Gastroesophageal sphincter (tissue), 4 donors: ENCODE data around the gene PIK3R4. TPM values are rescaled to one million over a fixed set of nuclear protein-coding genes. Genes with fewer than 3 reads are reported as not detected.
A peak's percentile ranks its signal among the peaks of the same experiment; 100 is the strongest.

Source experiments
- ATAC-seq: fragments of 150-250 bp; one replicate; pipeline ENCODE4 v1.9.1; 2016; ENCODE audit warnings: mild to moderate bottlenecking, moderate library complexity
- H3K27ac ChIP-seq, 4 donors: fragments of 200-600 bp; sonication (generic) in 3 of 4; 1 replicate in 3 of 4; 2 replicates in 1 of 4; pipeline ENCODE4 v1.5.1; 2016 to 2019
- H3K27me3 ChIP-seq: fragments of 200-600 bp; sonication (generic); one replicate; pipeline ENCODE4 v1.5.1; 2019
- H3K36me3 ChIP-seq, 2 donors: fragments of 200-600 bp; sonication (generic); one replicate each; pipeline ENCODE4 v1.5.1; 2019; ENCODE audit warnings: control low read depth in 1 of 2
- H3K4me1 ChIP-seq, 3 donors: fragments of 200-600 bp; sonication (generic); 1 replicate in 2 of 3; 2 replicates in 1 of 3; pipeline ENCODE4 v1.5.1; 2016 to 2019; ENCODE audit warnings: control low read depth in 2 of 3
- H3K4me3 ChIP-seq, 2 donors: fragments of 200-600 bp; sonication (generic); one replicate each; pipeline ENCODE4 v1.5.1; 2019; ENCODE audit warnings: mild to moderate bottlenecking in 1 of 2, moderate library complexity in 1 of 2
- H3K9me3 ChIP-seq, 3 donors: fragments of 200-600 bp; sonication (generic); one replicate each; pipeline ENCODE4 v1.5.1; 2017 to 2019; ENCODE audit warnings: control low read depth in 2 of 3
- EP300 ChIP-seq: sonication (generic); formaldehyde crosslinking; IDR thresholded peaks from one replicate; pipeline ENCODE4 v1.6.1; 2017; ENCODE audit warnings: antibody characterized with exemption, mild to moderate bottlenecking
- POLR2A ChIP-seq, 2 donors: fragments of 450-650 bp; IDR thresholded peaks; one replicate each; pipeline ENCODE4 v1.6.1; 2017; ENCODE audit warnings: antibody characterized with exemption in 2 of 2, mild to moderate bottlenecking in 2 of 2, moderate library complexity in 1 of 2
- POLR2AphosphoS5 ChIP-seq: sonication (generic); formaldehyde crosslinking; IDR thresholded peaks from one replicate; pipeline ENCODE4 v1.6.1; 2017; ENCODE audit warnings: antibody characterized with exemption
- WGBS, 2 donors: methylation state at CpG; one replicate each; pipeline ENCODE4 v1.1.5; 2018; ENCODE audit warnings: low coverage in 1 of 2; 5-methylcytosine and 5-hydroxymethylcytosine counted together
- total RNA-seq, 4 donors: library from RNA; depleted of rRNA; stranded (reverse); fragments of >200 nt; gene quantifications; one replicate each; pipeline ENCODE4 v1.1.0, GENCODE V29; 2016
- TF ChIP-seq, protein P1 (sequence below), 4 experiments: fragments of 200-600 bp in 2 of 4; fragments of 450-650 bp in 2 of 4; sonication (generic) in 1 of 4; IDR thresholded peaks; one replicate each; pipeline ENCODE4 v1.5.1; 2017 to 2019; ENCODE audit warnings: antibody characterized with exemption in 4 of 4, mild to moderate bottlenecking in 2 of 4, moderate library complexity in 2 of 4

PIK3R4 gene
- total RNA-seq = 10 to 100 TPM; 28.0 to 40.2 (median 34.8) TPM

DNA sequence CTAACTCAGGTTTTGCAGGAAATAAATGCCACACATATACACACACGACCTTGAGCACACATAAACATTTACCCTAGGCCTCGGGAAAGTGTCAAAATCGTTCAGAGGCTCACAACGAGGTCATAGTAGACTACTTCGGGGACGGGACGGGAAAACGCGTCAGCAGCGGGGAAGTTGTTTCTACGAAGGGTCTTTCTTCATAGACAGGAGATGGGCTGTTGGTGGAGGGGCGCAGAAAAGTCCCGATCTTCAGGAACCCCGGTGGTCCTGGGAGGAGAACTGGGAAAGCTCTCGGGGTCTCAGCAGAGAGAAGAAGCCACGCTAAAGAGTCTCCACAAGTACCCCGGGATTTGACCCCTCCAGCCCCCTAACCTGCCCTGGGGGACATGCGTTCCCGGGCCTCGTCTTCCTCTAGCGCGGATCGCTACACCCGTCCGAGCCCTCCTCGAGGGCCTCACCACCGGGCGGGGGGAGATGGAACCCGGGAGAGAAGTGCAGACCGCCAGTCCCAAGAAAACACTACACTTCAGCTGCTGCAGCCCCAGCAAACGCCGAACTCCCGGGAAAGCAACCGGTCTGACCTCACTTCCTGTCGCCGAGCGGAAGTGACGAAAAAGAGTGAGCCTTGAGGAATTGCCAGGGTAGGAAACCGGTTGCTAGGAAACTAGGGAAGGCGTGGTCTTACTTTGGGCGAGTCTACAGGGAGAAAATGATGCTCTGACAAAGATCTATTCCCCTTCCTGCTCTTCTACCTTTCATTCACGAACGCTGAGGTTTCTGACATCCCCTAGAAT lies at the start of gene PIK3R4:
TSS of gene PIK3R4 (minus strand) at position 584 of the 794 bp plus-strand sequence. CDS start 1,611 bp downstream, outside the sequence.
- Histone ChIP-seq H3K27ac (peak within 1 kb of the TSS; percentile 82 to 90 (median 87)), H3K27me3 (no peaks in the 10 kb centered on the region), H3K4me1 (peaks cover 5 to 69% (median 19%) of the 10 kb centered on the region in 3 donors), H3K4me3 (peak within 1 kb of the TSS; percentile 73 to 96), H3K9me3 (no peaks in the 10 kb centered on the region), H3K36me3 (peaks cover 0 to 27% of the 10 kb centered on the region in 2 donors)
- 0% methylated on average over 10 to 12 of the region's 43 CpGs for WGBS, 2 donors
- TF ChIP-seq, protein P1, sequence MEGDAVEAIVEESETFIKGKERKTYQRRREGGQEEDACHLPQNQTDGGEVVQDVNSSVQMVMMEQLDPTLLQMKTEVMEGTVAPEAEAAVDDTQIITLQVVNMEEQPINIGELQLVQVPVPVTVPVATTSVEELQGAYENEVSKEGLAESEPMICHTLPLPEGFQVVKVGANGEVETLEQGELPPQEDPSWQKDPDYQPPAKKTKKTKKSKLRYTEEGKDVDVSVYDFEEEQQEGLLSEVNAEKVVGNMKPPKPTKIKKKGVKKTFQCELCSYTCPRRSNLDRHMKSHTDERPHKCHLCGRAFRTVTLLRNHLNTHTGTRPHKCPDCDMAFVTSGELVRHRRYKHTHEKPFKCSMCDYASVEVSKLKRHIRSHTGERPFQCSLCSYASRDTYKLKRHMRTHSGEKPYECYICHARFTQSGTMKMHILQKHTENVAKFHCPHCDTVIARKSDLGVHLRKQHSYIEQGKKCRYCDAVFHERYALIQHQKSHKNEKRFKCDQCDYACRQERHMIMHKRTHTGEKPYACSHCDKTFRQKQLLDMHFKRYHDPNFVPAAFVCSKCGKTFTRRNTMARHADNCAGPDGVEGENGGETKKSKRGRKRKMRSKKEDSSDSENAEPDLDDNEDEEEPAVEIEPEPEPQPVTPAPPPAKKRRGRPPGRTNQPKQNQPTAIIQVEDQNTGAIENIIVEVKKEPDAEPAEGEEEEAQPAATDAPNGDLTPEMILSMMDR (IDR thresholded peaks at IDR 0.05) = no peak
- TF ChIP-seq POLR2AphosphoS5 = peak; percentile 87
- peak; percentile 39 to 65 for TF ChIP-seq POLR2A (IDR thresholded peaks at IDR 0.05)
- ATAC-seq = peak; percentile 98

DNA sequence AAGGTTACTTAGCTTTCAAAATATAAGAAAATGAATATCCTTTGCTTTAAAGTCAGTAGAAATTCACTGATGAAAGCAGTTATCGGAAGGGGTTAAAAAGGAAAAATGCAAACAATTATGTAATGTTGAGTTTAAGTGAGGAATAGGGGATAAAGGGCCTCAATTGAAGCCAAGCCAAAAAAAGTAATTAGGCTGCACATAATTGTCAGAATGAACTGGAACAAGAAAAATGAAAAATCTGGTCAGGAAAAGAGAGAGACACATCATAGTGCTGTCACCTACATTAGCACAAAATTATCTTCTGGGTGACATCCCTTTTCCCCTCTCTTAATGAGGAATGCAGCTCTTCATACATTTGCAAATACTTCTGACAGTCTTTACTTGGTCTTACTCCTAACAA lies 48.8 kb upstream of the PIK3R4 start:
- TF ChIP-seq POLR2AphosphoS5 = no peak
- TF ChIP-seq, protein P1 (IDR thresholded peaks at IDR 0.05) = no peak
- TF ChIP-seq POLR2A (IDR thresholded peaks at IDR 0.05) = no peak
- no peak for TF ChIP-seq EP300
- 50 to 90% methylated on average over 1 of the region's 1 CpG for WGBS, 2 donors

DNA sequence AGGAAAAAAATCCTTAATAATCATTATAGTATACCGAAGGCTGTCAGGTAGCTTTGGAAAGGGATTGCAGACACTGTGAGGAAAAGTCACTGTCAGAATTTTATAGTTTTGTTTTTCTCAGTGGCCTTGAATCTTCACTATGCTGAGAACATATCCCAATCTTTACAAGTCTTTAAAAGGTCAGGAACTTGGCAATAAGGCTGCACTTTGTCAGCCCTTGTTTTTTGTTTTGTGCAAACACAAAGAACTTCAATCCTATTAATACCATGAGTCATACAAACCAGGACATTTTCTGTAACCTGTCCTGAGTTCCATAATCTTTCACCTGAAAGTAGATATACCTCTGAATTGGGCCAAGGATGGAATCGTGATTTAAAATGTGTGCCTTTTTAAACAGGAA lies 45.6 kb upstream of the PIK3R4 start:
- no peak for ATAC-seq
- no peaks in the 10 kb centered on the region for H3K27me3 ChIP-seq
- TF ChIP-seq POLR2AphosphoS5 (no peak), EP300 (no peak), POLR2A (IDR thresholded peaks at IDR 0.05) (no peak)
- TF ChIP-seq, protein P1 (IDR thresholded peaks at IDR 0.05) = no peak
- WGBS, 2 donors = 66 to 93% methylated on average over 2 of the region's 2 CpGs
- no peaks in the 10 kb centered on the region for H3K4me1 ChIP-seq
- no peak overlapping the region for H3K4me3 ChIP-seq
- H3K36me3 ChIP-seq = no peaks in the 10 kb centered on the region
- H3K9me3 ChIP-seq = no peaks in the 10 kb centered on the region
- H3K27ac ChIP-seq = no peak overlapping the region

More for the DNA sequence above, 48.8 kb upstream of the PIK3R4 start:
- Histone ChIP-seq H3K27me3 (no peaks in the 10 kb centered on the region), H3K27ac (no peak overlapping the region), H3K9me3 (no peaks in the 10 kb centered on the region), H3K4me1 (no peaks in the 10 kb centered on the region), H3K36me3 (no peaks in the 10 kb centered on the region), H3K4me3 (no peak overlapping the region)
- ATAC-seq = no peak

DNA sequence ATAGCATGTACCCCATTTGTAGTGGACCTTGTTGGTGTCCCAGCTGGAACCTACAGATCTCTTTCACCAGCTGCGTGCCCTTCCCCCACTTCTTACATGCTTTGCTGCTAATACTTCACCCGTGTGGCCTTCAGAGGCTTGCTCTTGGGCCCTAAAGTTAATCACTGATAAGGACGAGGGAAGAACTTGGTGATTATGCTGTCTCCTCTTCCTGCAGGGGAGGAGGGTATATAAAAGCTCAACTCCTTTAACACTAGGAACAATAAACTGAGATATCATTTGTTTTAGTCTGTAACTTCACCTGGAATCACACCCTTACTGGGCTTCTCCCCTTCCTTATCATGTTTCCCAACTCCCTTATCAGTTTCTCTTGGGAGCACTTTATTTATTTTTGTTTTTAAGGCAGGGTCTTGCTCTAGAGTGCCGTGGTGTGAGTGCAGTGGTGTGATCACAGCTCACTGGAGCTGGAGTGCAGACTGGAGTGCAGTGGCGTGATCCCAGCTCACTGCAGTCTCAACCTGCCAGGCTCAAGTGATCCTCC lies 43.2 kb upstream of the PIK3R4 start:
- Histone ChIP-seq H3K27me3 (no peaks in the 10 kb centered on the region), H3K4me3 (no peak overlapping the region), H3K4me1 (no peaks in the 10 kb centered on the region), H3K9me3 (no peaks in the 10 kb centered on the region), H3K36me3 (no peaks in the 10 kb centered on the region), H3K27ac (no peak overlapping the region)
- WGBS, 2 donors = 50% methylated on average over 5 of the region's 5 CpGs; no CpG with 5 or more reads in 1 of the 2 donors
- no peak for ATAC-seq
- TF ChIP-seq, protein P1 (IDR thresholded peaks at IDR 0.05) = no peak
- no peak for TF ChIP-seq EP300
- no peak for TF ChIP-seq POLR2AphosphoS5
- no peak for TF ChIP-seq POLR2A (IDR thresholded peaks at IDR 0.05)
